HG02938 (cell line): Measurements from ENCODE around the gene PBX1.

Experiments
- ATAC-seq: cut with Tn5 transposase; IDR thresholded peaks from one replicate; pipeline ENCODE4 v1.9.1; 2021; ENCODE audit warnings: mild to moderate bottlenecking, moderate library complexity; ENCODE audit not compliant: unreplicated experiment

The PBX1 gene

GRCh38 chr1:164901031-164901430 lies 342.0 kb downstream of the PBX1 start:
- ATAC-seq = no peak
